ENCODE data around the gene ARHGAP6.

GRCh38 chrX:11462136-11462535 lies 203.6 kb downstream of the ARHGAP6 start:
- TF ChIP-seq, protein P1, sequence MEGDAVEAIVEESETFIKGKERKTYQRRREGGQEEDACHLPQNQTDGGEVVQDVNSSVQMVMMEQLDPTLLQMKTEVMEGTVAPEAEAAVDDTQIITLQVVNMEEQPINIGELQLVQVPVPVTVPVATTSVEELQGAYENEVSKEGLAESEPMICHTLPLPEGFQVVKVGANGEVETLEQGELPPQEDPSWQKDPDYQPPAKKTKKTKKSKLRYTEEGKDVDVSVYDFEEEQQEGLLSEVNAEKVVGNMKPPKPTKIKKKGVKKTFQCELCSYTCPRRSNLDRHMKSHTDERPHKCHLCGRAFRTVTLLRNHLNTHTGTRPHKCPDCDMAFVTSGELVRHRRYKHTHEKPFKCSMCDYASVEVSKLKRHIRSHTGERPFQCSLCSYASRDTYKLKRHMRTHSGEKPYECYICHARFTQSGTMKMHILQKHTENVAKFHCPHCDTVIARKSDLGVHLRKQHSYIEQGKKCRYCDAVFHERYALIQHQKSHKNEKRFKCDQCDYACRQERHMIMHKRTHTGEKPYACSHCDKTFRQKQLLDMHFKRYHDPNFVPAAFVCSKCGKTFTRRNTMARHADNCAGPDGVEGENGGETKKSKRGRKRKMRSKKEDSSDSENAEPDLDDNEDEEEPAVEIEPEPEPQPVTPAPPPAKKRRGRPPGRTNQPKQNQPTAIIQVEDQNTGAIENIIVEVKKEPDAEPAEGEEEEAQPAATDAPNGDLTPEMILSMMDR (conservative IDR thresholded peaks at IDR 0.05 in 1 of 2, IDR thresholded peaks at IDR 0.05 in 1 of 2; ENCODE audit: extremely low read depth in 1 of 2, insufficient read depth in 1 of 2, low read depth in 1 of 2, low read length in 2 of 2) = no peak
- TF ChIP-seq EZH2 (IDR thresholded peaks at IDR 0.05; ENCODE audit: borderline replicate concordance, low read length) = no peak

Measured in mammary epithelial cell (primary cell).